HepG2 (cell line): ENCODE measurements around the gene SRRM3. TPM values are rescaled to one million over a fixed set of nuclear protein-coding genes. Genes with fewer than 3 reads are reported as not detected.
A peak's percentile ranks its signal among the peaks of the same experiment; 100 is the strongest.

ENCODE experiments used
- ELF3 ChIP-seq: IDR thresholded peaks from 2 replicates; pipeline ENCODE4 v1.6.1; 2016; ENCODE audit warnings: missing genetic modification reagents, missing compliant biosample characterization
- GTF2F1 ChIP-seq: fragments of 150-350 bp; IDR thresholded peaks from 2 replicates; pipeline ENCODE4 v1.6.1; 2014; ENCODE audit warnings: low read length
- GTF3A ChIP-seq: sonication (generic); formaldehyde crosslinking; conservative IDR thresholded peaks from 2 replicates; pipeline ENCODE4 v1.4.0; 2020; ENCODE audit warnings: mild to moderate bottlenecking, missing genetic modification reagents
- KDM1A ChIP-seq: IDR thresholded peaks from 2 replicates; pipeline ENCODE4 v1.6.1; 2016; ENCODE audit warnings: missing compliant biosample characterization
- KLF12 ChIP-seq: sonication (generic); formaldehyde crosslinking; IDR thresholded peaks from 2 replicates; pipeline ENCODE4 v1.4.0; 2020; ENCODE audit warnings: missing genetic modification reagents, borderline replicate concordance
- MLLT10 ChIP-seq: sonication (generic); formaldehyde crosslinking; IDR thresholded peaks from 2 replicates; pipeline ENCODE4 v1.4.0; 2020; ENCODE audit warnings: missing genetic modification reagents
- RFXANK ChIP-seq: IDR thresholded peaks from 2 replicates; pipeline ENCODE4 v1.6.1; 2016
- SIN3B ChIP-seq: fragments of 150-350 bp; IDR thresholded peaks from 2 replicates; pipeline ENCODE4 v1.6.1; 2014; ENCODE audit warnings: low read length
- SMAD9 ChIP-seq: sonication (generic); formaldehyde crosslinking; IDR thresholded peaks from 2 replicates; pipeline ENCODE4 v1.5.1; 2020; ENCODE audit warnings: mild to moderate bottlenecking, missing genetic modification reagents
- SMC3 ChIP-seq: IDR thresholded peaks from 2 replicates; pipeline ENCODE4 v1.6.1; 2011; ENCODE audit warnings: low read length, improper control_type of control experiment
- SRSF4 ChIP-seq: fragments of 200-400 bp; formaldehyde crosslinking; IDR thresholded peaks from one replicate; pipeline ENCODE4 v1.6.1; 2018; ENCODE audit warnings: mild to moderate bottlenecking, low read depth, low read length, moderate library complexity; ENCODE audit not compliant: poor library complexity, severe bottlenecking
- TEAD2 ChIP-seq: sonication (generic); formaldehyde crosslinking; IDR thresholded peaks from 2 replicates; pipeline ENCODE4 v1.9.0; 2021; ENCODE audit warnings: missing genetic modification reagents
- ZMAT3 ChIP-seq: sonication (generic); formaldehyde crosslinking; conservative IDR thresholded peaks from 2 replicates; pipeline ENCODE4 v1.7.0; 2021; ENCODE audit warnings: missing genetic modification reagents
- ZNF160 ChIP-seq: sonication (generic); formaldehyde crosslinking; IDR thresholded peaks from 2 replicates; pipeline ENCODE4 v1.8.0; 2022; ENCODE audit warnings: mild to moderate bottlenecking, inconsistent platforms, missing genetic modification reagents
- ZNF230 ChIP-seq: sonication (generic); formaldehyde crosslinking; IDR thresholded peaks from 2 replicates; pipeline ENCODE4 v1.4.0; 2020; ENCODE audit warnings: mild to moderate bottlenecking, missing genetic modification reagents
- ZNF263 ChIP-seq: sonication (generic); formaldehyde crosslinking; IDR thresholded peaks from 2 replicates; pipeline ENCODE4 v1.4.0; 2020; ENCODE audit warnings: missing genetic modification reagents
- ZNF713 ChIP-seq: sonication (generic); formaldehyde crosslinking; IDR thresholded peaks from 2 replicates; pipeline ENCODE4 v1.4.0; 2020; ENCODE audit warnings: mild to moderate bottlenecking, missing genetic modification reagents
- ZNF883 ChIP-seq: sonication (generic); formaldehyde crosslinking; IDR thresholded peaks from 2 replicates; pipeline ENCODE4 v1.5.1; 2020; ENCODE audit warnings: mild to moderate bottlenecking, missing genetic modification reagents; ENCODE audit errors: not compliant biosample characterization
- ZNF891 ChIP-seq: sonication (generic); formaldehyde crosslinking; IDR thresholded peaks from 2 replicates; pipeline ENCODE4 v1.5.0; 2020; ENCODE audit warnings: mild to moderate bottlenecking, missing genetic modification reagents
- polyA plus RNA-seq, 8 experiments: library from polyadenylated mRNA; depleted of rRNA in 3 of 8; stranded (reverse) in 7 of 8; unstranded in 1 of 8; fragments of >200 nt; fragmentation: Illumina TruSeq in 4 of 8; extraction: Trizol in 4 of 8; gene quantifications; 2 replicates each; pipeline versions ENCODE4 v1.2.1 to v1.2.3, GENCODE V29; 2011 to 2016; ENCODE audit warnings: low read depth in 4 of 8, missing spikeins in 1 of 8, mixed read lengths in 1 of 8; ENCODE audit not compliant: insufficient read depth in 1 of 8
- total RNA-seq, 5 experiments: library from RNA; depleted of rRNA; stranded (reverse); fragments of >200 nt; fragmentation: Illumina TruSeq; extraction: Trizol; gene quantifications; 2 replicates each; pipeline ENCODE4 v1.2.3, GENCODE V29; 2016; ENCODE audit warnings: low read depth in 1 of 5
- TF ChIP-seq, protein P1 (sequence below): sonication (generic); formaldehyde crosslinking; IDR thresholded peaks from 2 replicates; pipeline ENCODE4 v1.5.1; 2020; ENCODE audit warnings: missing genetic modification reagents, mild to moderate bottlenecking, borderline replicate concordance
- TF ChIP-seq, protein P2 (sequence below): IDR thresholded peaks from 2 replicates; pipeline ENCODE4 v1.6.1; 2016; ENCODE audit warnings: low read depth, borderline replicate concordance
- TF ChIP-seq, protein P3 (sequence below): IDR thresholded peaks from 2 replicates; pipeline ENCODE4 v1.6.1; 2016; ENCODE audit warnings: missing compliant biosample characterization, missing genetic modification reagents, borderline replicate concordance
- TF ChIP-seq, protein P4 (sequence below): sonication (generic); formaldehyde crosslinking; IDR thresholded peaks from 2 replicates; pipeline ENCODE4 v1.4.0; 2020; ENCODE audit warnings: missing genetic modification reagents, borderline replicate concordance
- TF ChIP-seq, protein P5 (sequence below): sonication (generic); formaldehyde crosslinking; conservative IDR thresholded peaks from 2 replicates; pipeline ENCODE4 v1.8.1; 2023; ENCODE audit warnings: missing genetic modification reagents

The SRRM3 gene
- total and polyA plus RNA-seq, 2 of the 13 experiments (the other 11 are each of a cell fraction or from before 2014, with no cell fraction given), result 0.13 to 0.54 TPM

DNA sequence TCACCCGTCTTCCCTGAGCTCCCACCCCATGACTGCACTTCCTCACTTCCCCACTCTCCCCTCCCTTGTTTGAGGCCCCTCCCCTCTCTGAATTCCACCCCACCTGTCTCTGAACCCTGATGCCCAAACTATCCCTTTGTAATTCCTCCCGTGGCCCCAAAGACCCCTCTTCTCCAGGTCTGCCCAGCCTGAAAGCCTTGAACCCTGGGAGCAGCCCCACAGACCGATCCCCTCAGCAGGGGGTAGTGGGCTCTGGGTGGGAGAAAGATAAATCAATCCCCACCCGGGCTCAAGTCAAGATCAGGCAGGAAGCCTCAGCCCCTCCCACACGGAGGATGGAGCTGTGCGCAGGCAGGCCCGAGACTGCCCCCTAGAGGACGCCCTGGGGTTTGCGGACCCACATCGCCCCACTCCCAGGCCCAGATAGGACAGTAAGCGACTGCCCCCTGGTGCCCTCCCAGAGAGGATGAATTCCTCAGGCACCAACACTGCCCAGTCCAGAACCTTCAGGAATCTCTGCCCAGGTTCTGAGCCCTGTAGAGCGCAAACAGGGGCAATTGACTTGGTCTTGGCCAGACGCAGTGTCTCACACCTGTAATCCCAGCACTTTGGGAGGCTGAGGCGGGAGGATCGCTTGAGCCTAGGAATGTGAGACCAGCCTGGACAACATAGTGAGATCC is 112.5 kb downstream of the SRRM3 start (continued):
- TF ChIP-seq, protein P1, sequence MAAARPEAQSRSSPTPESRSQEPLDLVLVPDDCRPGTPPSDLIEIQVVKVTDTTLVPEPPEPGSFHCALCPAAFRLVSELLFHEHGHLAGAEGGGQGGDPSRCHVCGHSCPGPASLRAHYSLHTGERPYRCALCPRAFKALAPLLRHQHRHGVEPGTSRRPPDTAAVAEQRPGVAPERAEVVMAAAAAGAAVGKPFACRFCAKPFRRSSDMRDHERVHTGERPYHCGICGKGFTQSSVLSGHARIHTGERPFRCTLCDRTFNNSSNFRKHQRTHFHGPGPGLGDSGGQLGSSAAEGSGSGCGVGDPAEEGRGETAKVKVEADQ, result no peak
- TF ChIP-seq SMAD9 (CRISPR knock-in tag) (no peak), MLLT10 (CRISPR knock-in tag) (no peak), ZNF263 (peak; percentile 43; the same call in 1 of the 2 replicates), RFXANK (peak; percentile 75; the same call in 1 of the 2 replicates), ZNF230 (0 out of 2 replicates have a peak, but pooled peaks have one; percentile 23), KDM1A (no peak), ELF3 (CRISPR knock-in tag) (peak; percentile 67), SIN3B (0 out of 2 replicates have a peak, but pooled peaks have one; percentile 25), ZNF160 (peak; percentile 79; the same call in 1 of the 2 replicates), GTF2F1 (no peak), GTF3A (CRISPR knock-in tag) (peak; percentile 69; the same call in 1 of the 2 replicates), ZNF713 (no peak), SMC3 (peak; percentile 98), TEAD2 (CRISPR knock-in tag) (no peak), ZMAT3 (CRISPR knock-in tag) (0 out of 2 replicates have a peak, but pooled peaks have one; percentile 34), ZNF891 (CRISPR knock-in tag) (peak; percentile 92), SRSF4 (no peak), ZNF883 (CRISPR knock-in tag) (peak; percentile 38), KLF12 (CRISPR knock-in tag) (peak; percentile 37; the same call in 1 of the 2 replicates)
- TF ChIP-seq, protein P2, sequence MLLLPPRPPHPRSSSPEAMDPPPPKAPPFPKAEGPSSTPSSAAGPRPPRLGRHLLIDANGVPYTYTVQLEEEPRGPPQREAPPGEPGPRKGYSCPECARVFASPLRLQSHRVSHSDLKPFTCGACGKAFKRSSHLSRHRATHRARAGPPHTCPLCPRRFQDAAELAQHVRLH (CRISPR knock-in tag), result peak; percentile 96; the same call in 1 of the 2 replicates
- TF ChIP-seq, protein P3, sequence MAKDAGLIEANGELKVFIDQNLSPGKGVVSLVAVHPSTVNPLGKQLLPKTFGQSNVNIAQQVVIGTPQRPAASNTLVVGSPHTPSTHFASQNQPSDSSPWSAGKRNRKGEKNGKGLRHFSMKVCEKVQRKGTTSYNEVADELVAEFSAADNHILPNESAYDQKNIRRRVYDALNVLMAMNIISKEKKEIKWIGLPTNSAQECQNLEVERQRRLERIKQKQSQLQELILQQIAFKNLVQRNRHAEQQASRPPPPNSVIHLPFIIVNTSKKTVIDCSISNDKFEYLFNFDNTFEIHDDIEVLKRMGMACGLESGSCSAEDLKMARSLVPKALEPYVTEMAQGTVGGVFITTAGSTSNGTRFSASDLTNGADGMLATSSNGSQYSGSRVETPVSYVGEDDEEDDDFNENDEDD (CRISPR knock-in tag), result 0 out of 2 replicates have a peak, but pooled peaks have one; percentile 26
- TF ChIP-seq, protein P4, sequence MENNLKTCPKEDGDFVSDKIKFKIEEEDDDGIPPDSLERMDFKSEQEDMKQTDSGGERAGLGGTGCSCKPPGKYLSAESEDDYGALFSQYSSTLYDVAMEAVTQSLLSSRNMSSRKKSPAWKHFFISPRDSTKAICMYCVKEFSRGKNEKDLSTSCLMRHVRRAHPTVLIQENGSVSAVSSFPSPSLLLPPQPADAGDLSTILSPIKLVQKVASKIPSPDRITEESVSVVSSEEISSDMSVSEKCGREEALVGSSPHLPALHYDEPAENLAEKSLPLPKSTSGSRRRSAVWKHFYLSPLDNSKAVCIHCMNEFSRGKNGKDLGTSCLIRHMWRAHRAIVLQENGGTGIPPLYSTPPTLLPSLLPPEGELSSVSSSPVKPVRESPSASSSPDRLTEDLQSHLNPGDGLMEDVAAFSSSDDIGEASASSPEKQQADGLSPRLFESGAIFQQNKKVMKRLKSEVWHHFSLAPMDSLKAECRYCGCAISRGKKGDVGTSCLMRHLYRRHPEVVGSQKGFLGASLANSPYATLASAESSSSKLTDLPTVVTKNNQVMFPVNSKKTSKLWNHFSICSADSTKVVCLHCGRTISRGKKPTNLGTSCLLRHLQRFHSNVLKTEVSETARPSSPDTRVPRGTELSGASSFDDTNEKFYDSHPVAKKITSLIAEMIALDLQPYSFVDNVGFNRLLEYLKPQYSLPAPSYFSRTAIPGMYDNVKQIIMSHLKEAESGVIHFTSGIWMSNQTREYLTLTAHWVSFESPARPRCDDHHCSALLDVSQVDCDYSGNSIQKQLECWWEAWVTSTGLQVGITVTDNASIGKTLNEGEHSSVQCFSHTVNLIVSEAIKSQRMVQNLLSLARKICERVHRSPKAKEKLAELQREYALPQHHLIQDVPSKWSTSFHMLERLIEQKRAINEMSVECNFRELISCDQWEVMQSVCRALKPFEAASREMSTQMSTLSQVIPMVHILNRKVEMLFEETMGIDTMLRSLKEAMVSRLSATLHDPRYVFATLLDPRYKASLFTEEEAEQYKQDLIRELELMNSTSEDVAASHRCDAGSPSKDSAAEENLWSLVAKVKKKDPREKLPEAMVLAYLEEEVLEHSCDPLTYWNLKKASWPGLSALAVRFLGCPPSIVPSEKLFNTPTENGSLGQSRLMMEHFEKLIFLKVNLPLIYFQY (CRISPR knock-in tag), result peak; percentile 91
- TF ChIP-seq, protein P5, sequence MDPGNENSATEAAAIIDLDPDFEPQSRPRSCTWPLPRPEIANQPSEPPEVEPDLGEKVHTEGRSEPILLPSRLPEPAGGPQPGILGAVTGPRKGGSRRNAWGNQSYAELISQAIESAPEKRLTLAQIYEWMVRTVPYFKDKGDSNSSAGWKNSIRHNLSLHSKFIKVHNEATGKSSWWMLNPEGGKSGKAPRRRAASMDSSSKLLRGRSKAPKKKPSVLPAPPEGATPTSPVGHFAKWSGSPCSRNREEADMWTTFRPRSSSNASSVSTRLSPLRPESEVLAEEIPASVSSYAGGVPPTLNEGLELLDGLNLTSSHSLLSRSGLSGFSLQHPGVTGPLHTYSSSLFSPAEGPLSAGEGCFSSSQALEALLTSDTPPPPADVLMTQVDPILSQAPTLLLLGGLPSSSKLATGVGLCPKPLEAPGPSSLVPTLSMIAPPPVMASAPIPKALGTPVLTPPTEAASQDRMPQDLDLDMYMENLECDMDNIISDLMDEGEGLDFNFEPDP (CRISPR knock-in tag), result no peak
